ENCODE measurements around the gene APBB1. TPM values are rescaled to one million over a fixed set of nuclear protein-coding genes. Genes with fewer than 3 reads are reported as not detected.

APBB1 gene
- total RNA-seq, 1 donor = 35.4 TPM

DNA sequence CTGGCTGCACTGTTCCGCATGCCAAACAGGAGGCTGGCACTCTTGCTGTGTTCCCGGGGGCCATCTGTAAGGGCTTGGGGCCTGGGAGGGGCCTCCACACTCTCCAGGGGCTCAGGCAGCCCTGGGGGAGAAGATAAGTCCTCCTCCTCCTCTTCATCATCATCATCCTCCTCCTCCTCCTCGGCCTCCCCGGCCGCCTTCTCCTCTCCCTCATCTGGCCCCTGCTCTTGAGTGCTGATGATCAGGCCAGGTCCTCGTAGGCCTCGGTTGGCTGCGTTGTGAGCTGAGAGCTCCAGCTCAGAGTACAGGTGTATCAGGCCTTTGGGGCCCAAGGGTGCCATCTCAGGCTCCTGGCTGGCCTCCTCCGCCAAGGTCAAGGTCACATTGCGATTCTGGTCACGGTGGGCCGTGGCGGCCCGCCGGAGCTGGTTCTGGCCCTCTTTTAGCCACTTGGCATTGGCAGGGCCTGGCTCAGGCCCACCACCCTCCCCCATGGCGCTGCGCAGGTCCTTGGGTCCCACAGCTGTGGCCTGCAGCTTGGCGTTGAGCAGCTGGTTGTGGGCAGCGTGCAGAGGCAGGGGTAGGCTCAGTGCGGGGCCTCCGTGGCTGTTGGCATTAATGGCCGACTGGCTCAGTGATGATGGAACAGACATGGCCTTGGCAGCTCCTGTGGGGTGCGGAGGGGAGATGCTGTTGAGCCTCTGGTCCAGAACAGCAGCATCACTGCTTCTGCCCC is 8.0 kb downstream of the APBB1 start:
- no peak for DNase-seq (ENCODE audit: low read depth)
- TF ChIP-seq, protein P1, sequence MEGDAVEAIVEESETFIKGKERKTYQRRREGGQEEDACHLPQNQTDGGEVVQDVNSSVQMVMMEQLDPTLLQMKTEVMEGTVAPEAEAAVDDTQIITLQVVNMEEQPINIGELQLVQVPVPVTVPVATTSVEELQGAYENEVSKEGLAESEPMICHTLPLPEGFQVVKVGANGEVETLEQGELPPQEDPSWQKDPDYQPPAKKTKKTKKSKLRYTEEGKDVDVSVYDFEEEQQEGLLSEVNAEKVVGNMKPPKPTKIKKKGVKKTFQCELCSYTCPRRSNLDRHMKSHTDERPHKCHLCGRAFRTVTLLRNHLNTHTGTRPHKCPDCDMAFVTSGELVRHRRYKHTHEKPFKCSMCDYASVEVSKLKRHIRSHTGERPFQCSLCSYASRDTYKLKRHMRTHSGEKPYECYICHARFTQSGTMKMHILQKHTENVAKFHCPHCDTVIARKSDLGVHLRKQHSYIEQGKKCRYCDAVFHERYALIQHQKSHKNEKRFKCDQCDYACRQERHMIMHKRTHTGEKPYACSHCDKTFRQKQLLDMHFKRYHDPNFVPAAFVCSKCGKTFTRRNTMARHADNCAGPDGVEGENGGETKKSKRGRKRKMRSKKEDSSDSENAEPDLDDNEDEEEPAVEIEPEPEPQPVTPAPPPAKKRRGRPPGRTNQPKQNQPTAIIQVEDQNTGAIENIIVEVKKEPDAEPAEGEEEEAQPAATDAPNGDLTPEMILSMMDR (IDR thresholded peaks at IDR 0.05; ENCODE audit: insufficient read depth, low read depth, low read length) = no peak
- H3K4me3 ChIP-seq (ENCODE audit: low read depth, low read length) = no peak overlapping the region

DNA sequence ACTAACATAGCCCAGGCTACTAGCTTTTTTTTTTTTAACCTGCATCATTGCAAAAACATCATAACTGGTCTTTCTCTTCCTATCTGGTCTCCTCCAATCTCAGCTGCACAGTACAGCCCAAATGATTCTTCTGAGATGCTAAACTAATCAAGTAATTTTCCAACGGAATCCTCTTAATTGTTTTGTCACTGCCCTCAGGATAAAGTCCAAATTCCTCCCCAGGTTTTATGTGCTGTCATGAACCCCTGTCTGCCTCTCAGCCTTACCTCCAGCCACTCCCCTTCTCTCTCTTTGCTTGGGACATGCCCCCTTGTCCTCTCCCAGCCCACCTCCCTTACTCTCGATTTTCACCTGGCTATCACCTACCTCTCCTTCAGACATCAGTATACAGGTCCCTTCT is 12.5 kb downstream of the APBB1 start:
- H3K4me3 ChIP-seq (ENCODE audit: low read depth, low read length) = no peak overlapping the region
- DNase-seq (ENCODE audit: low read depth) = no peak

DNA sequence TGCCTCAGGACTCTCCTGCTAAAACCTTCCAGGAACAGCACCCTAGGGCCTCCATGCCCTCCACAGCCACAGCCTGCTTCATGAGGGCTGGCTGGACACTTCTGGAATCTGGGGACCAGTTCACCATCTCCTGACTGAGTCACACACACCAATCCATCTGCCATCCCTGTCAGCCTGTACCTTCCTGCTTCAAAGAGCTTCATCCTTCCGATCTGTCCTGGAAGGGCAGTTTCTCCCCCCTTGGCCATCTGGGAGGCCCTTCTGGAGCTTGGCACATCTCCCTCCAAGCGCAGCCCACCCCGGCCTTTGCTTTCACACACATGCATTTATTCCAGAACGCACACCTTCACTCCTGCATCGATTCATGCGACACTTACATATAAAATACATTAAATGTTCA is 13.0 kb downstream of the APBB1 start:
- TF ChIP-seq, protein P1 (IDR thresholded peaks at IDR 0.05; ENCODE audit: insufficient read depth, low read depth, low read length) = no peak
- no peak for DNase-seq (ENCODE audit: low read depth)

More for the DNA sequence above, 12.5 kb downstream of the APBB1 start:
- TF ChIP-seq, protein P1 (IDR thresholded peaks at IDR 0.05; ENCODE audit: insufficient read depth, low read depth, low read length) = no peak

DNA sequence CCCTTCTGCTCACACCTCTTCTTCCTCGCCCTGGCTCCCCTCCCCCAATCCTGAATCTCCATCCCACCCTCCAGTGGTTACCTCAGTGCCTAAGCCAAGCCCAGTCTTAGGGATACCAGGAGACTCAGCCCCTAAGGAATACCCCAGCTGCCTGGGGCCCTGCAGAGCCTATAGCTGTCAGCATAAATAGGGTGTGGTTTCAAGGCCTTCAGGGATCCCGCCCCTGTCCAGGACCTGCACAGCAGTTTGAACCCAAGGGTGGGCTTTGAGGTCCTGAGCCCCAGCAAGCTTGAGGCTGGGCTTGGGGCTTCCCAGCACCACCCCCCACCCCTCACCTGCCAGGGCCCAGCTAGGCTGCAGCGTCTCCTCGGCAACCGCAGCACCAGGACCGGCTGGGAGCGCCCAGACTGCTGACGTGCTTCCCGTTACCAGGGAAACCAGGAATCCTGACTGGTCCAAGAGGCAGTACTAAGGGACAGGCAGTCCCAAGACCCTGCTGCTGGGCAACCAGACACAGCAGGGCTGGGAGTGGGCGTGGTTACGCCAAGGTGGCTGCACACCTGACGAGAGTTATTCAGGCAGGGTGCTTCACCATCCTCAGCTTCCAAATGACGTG is 13.7 kb downstream of the APBB1 start:
- DNase-seq (ENCODE audit: low read depth) = no peak
- TF ChIP-seq, protein P1 (IDR thresholded peaks at IDR 0.05; ENCODE audit: insufficient read depth, low read depth, low read length) = no peak
- H3K4me3 ChIP-seq (ENCODE audit: low read depth, low read length) = no peak overlapping the region

More for the DNA sequence above, 13.0 kb downstream of the APBB1 start:
- no peak overlapping the region for H3K4me3 ChIP-seq (ENCODE audit: low read depth, low read length)

GRCh38 chr11:6404342-6405051 is 14.4 kb downstream of the APBB1 start:
- TF ChIP-seq, protein P1 (IDR thresholded peaks at IDR 0.05; ENCODE audit: insufficient read depth, low read depth, low read length) = no peak
- DNase-seq (ENCODE audit: low read depth) = no peak
- H3K4me3 ChIP-seq (ENCODE audit: low read depth, low read length) = no peak overlapping the region

DNA sequence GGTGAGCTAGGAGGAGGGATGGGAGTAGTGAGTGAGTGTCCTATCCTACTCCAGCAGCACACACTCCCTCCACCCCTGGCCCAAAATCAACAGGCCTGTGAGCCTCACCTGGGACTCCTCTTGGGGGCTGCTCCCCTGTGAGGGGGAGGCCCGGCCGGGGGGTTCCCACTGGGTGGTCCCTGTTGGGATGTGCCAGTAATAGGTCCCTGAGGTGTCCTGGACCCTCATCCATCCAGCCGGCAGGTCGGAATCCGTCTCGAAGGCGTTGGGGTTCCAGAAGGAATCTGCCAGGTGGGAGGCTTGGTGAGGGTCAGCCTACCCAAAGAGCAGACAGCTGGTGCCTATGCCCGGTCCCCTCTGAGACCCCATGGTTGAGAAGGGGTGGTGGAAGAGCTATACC is 15.4 kb downstream of the APBB1 start:
- no peak for DNase-seq (ENCODE audit: low read depth)
- TF ChIP-seq, protein P1 (IDR thresholded peaks at IDR 0.05; ENCODE audit: insufficient read depth, low read depth, low read length) = no peak
- H3K4me3 ChIP-seq (ENCODE audit: low read depth, low read length) = no peak overlapping the region
